Loucy (cell line): Measurements from ENCODE around the gene TASP1.

Experiments used
- EZH2phosphoT487 ChIP-seq: fragments of 200-600 bp; IDR thresholded peaks from 2 replicates; pipeline ENCODE4 v1.6.1; 2018; ENCODE audit warnings: antibody characterized with exemption, mild to moderate bottlenecking, moderate library complexity, borderline replicate concordance
- TF ChIP-seq, protein P1 (sequence below): fragments of 200-600 bp; sonication (generic); conservative IDR thresholded peaks from 2 replicates; pipeline ENCODE4 v1.5.1; 2014; ENCODE audit warnings: mild to moderate bottlenecking, antibody characterized with exemption, low read length

DNA sequence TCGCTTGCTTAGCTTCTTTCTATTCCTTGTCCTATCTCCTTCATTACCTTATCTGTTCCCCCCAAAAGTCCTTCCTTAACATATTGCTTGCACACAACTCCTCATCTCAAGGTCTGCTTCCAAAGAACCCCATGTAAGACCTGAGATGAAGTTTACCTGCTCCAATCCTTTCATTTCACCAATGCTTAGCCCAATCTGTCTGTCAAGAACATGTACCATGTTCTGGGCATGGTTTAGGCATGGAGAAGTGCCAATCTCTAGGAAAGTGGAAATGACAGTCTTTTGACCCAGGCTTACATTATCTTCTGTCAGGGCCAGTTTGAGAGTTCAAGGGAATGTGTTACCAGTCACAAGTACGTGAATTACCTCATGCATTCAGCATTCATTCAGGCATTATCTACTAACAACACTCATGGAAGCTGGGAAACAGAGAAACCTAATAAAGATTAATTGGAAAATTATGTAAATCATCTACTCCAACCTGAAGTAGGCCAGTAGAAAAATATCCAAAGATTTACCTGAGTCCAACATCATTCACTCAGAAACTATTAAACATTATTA, 15.8 kb upstream of the TASP1 start:
- TF ChIP-seq, protein P1, sequence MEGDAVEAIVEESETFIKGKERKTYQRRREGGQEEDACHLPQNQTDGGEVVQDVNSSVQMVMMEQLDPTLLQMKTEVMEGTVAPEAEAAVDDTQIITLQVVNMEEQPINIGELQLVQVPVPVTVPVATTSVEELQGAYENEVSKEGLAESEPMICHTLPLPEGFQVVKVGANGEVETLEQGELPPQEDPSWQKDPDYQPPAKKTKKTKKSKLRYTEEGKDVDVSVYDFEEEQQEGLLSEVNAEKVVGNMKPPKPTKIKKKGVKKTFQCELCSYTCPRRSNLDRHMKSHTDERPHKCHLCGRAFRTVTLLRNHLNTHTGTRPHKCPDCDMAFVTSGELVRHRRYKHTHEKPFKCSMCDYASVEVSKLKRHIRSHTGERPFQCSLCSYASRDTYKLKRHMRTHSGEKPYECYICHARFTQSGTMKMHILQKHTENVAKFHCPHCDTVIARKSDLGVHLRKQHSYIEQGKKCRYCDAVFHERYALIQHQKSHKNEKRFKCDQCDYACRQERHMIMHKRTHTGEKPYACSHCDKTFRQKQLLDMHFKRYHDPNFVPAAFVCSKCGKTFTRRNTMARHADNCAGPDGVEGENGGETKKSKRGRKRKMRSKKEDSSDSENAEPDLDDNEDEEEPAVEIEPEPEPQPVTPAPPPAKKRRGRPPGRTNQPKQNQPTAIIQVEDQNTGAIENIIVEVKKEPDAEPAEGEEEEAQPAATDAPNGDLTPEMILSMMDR, result no peak
- no peak for TF ChIP-seq EZH2phosphoT487
